Choroid plexus epithelial cell (primary cell): ENCODE data around the gene MAGEA3.
"Not testable (repeated sequence)": the region's sequence is repeated elsewhere in the genome, so short reads cannot be mapped to it uniquely, and the experiment has no call there.

ENCODE experiments used
- DNase-seq: peaks from one replicate; pipeline ENCODE4 v3.0.0-alpha.2; 2010; ENCODE audit warnings: low read depth
- H3K4me3 ChIP-seq: 2 replicates; pipeline ENCODE4 v1.5.1; 2011; ENCODE audit warnings: low read depth, mild to moderate bottlenecking, control low read depth, low read length, moderate library complexity
- CTCF ChIP-seq: conservative IDR thresholded peaks from 2 replicates; pipeline ENCODE4 v1.5.1; 2011; ENCODE audit warnings: low read depth, mild to moderate bottlenecking, control low read depth, inconsistent platforms, low read length, moderate library complexity

The MAGEA3 gene

GRCh38 chrX:152674135-152674534, 24.5 kb upstream of the MAGEA3 start:
- no peak for TF ChIP-seq CTCF
- DNase-seq = no peak
- no peak overlapping the region for H3K4me3 ChIP-seq

DNA sequence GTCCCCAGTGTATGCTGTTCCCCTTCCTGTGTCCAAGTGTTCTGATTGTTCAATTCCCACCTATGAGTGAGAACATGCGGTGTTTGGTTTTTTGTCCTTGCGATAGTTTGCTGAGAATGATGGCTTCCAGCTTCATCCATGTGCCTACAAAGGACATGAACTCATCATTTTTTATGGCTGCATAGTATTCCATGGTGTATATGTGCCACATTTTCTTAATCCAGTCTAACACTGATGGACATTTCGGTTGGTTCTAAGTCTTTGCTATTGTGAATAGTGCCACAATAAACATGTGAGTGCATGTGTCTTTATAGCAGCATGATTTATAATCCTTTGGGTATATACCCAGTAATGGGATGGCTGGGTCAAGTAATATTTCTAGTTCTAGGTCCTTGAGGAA, 23.9 kb upstream of the MAGEA3 start:
- H3K4me3 ChIP-seq, DNase-seq: not testable (repeated sequence)

GRCh38 chrX:152681012-152681411, 17.6 kb upstream of the MAGEA3 start:
- DNase-seq, H3K4me3 ChIP-seq: not testable (repeated sequence)

- H3K4me3 ChIP-seq, DNase-seq: not testable (repeated sequence)
These were observed 1.8 kb downstream of the MAGEA3 start for GRCh38 chrX:152700390-152700789.

DNA sequence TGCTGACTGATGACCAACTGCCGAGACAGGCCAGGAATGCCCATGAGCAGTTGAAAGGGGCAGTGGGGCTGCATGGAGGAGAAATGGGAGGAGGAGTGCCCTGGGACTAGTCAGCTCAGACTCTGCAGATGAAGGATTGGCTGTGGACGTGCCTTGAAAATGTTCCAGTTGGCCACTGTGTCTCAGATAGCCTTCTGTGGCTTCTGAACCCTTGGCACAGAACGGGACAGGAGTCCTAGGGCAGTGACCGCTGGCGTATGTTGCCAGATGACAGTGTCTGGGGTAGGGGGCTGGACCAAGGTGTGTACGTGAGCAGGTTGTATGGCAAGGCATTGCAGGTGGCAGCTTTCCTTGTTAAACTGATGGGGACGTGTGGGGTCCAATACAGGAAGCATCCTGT, 7.9 kb downstream of the MAGEA3 start:
- DNase-seq, H3K4me3 ChIP-seq: not testable (repeated sequence)

- not testable (repeated sequence) for DNase-seq, H3K4me3 ChIP-seq
These were observed 10.6 kb downstream of the MAGEA3 start, which contains the start of gene CSAG2 for GRCh38 chrX:152709173-152709572. Gene CSAG2, minus strand, starts transcription at chrX:152709273. Its CDS starts 161 bp downstream, at chrX:152709112.

GRCh38 chrX:152713195-152713594, 14.6 kb downstream of the MAGEA3 start:
- not testable (repeated sequence) for DNase-seq

DNA sequence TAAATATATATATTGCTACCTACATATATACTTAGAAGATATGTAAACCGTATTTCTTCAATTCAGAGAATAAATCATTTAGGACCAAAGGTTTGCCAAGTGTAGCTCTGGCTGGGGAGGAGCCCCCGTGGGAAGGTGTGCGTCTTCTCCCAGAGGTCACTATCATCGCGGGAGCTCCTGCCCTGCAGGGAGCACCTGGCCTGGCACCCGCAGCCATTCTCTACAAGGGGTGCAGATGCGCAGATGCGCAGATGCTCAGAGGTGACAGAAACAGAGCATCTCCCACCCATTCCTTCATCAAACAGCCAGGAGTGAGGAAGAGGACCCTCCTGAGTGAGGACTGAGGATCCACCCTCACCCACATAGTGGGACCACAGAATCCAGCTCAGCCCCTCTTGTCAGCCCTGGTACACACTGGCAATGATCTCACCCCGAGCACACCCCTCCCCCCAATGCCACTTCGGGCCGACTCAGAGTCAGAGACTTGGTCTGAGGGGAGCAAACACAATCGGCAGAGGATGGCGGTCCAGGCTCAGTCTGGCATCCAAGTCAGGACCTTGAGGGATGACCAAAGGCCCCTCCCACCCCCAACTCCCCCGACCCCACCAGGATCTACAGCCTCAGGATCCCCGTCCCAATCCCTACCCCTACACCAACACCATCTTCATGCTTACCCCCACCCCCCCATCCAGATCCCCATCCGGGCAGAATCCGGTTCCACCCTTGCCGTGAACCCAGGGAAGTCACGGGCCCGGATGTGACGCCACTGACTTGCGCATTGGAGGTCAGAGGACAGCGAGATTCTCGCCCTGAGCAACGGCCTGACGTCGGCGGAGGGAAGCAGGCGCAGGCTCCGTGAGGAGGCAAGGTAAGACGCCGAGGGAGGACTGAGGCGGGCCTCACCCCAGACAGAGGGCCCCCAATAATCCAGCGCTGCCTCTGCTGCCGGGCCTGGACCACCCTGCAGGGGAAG, 15.5 kb downstream of the MAGEA3 start, which contains the start of gene MAGEA2B:
Gene MAGEA2B, plus strand, starts transcription at position 814 of the 973 bp plus-strand sequence. CDS start 2,479 bp downstream, outside the sequence.
- H3K4me3 ChIP-seq, DNase-seq: not testable (repeated sequence)

More at GRCh38 chrX:152713195-152713594, 14.6 kb downstream of the MAGEA3 start:
- not testable (repeated sequence) for H3K4me3 ChIP-seq

DNA sequence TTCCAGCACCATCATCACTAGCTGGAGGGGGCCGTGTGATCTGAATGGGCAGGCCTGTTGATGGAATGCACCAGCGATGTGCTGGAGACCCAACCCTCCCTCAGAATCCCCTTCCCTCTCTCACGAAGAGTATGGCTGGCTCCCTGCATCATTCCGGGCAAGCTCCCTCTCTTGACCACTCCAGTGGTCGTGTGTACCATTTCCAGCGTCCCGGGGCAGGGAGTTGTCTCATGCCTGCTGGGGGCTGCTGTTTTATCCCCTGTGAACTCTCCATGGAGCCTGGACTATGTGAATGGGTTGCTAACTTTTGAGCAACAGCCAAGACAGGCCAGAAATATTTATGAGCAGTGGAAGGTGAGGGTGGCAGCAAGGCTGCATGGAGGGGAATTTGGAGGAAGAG, 26.8 kb downstream of the MAGEA3 start:
- no peak for TF ChIP-seq CTCF
- H3K4me3 ChIP-seq = no peak overlapping the region
- DNase-seq = no peak

GRCh38 chrX:152733261-152733975, 34.8 kb downstream of the MAGEA3 start, which contains the start of the genes CSAG1 and MAGEA12:
Gene CSAG1, minus strand, starts transcription at chrX:152733721. Its CDS starts 1,261 bp downstream, at chrX:152732460.
Gene MAGEA12, plus strand, starts transcription at chrX:152733757. Its CDS starts 2,405 bp downstream, at chrX:152736162.
- H3K4me3 ChIP-seq = no peak within 1 kb of the TSS
- no peak for TF ChIP-seq CTCF
- no peak for DNase-seq

- not testable (repeated sequence) for H3K4me3 ChIP-seq, DNase-seq
These were observed 35.7 kb downstream of the MAGEA3 start for GRCh38 chrX:152734143-152734858.
